LNCAP (cell line): ENCODE data around the gene JAK1.

Source experiments
- TF ChIP-seq, protein P1 (sequence below): fragments of 450-650 bp; IDR thresholded peaks from 2 replicates; pipeline ENCODE4 v1.5.1; 2017; ENCODE audit warnings: mild to moderate bottlenecking

The JAK1 gene

DNA sequence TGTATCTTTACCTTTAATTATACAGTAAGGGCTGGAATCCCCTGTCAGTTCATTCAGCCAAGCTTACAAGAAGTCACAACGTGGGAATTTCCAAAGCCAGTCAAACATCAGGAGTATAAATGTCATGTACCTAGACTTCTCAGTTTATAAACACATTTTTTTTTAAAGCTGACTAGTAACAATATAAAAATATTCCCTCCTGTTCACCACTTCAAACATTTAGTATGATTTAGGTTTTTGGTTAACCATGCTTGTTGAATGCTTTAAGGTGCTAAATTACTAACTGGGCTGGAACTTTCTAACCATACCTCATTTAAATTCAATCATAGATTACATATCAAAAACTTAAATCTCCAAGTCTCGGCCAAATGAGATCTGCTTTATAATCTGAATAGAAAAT is 44.0 kb downstream of the JAK1 start:
- TF ChIP-seq, protein P1, sequence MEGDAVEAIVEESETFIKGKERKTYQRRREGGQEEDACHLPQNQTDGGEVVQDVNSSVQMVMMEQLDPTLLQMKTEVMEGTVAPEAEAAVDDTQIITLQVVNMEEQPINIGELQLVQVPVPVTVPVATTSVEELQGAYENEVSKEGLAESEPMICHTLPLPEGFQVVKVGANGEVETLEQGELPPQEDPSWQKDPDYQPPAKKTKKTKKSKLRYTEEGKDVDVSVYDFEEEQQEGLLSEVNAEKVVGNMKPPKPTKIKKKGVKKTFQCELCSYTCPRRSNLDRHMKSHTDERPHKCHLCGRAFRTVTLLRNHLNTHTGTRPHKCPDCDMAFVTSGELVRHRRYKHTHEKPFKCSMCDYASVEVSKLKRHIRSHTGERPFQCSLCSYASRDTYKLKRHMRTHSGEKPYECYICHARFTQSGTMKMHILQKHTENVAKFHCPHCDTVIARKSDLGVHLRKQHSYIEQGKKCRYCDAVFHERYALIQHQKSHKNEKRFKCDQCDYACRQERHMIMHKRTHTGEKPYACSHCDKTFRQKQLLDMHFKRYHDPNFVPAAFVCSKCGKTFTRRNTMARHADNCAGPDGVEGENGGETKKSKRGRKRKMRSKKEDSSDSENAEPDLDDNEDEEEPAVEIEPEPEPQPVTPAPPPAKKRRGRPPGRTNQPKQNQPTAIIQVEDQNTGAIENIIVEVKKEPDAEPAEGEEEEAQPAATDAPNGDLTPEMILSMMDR = no peak

DNA sequence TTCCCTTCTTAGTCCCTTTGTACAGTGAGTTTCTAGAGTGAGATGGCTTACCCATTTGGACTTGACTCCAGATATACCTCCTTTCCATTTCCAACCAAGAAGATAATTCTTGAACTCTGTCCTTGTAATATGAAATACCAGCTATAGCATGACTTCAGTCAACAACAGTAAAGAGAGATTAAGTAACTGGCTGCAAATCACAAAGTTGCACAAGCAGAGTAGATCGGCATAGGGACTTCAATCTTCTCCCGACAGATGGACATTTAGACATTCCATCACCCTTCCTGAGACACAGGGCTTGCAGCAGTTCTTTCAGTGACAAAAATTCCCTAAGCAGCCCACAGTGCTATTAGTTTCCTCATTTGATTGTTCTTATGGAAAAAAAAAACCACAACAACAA is 44.6 kb downstream of the JAK1 start:
- TF ChIP-seq, protein P1 = no peak

DNA sequence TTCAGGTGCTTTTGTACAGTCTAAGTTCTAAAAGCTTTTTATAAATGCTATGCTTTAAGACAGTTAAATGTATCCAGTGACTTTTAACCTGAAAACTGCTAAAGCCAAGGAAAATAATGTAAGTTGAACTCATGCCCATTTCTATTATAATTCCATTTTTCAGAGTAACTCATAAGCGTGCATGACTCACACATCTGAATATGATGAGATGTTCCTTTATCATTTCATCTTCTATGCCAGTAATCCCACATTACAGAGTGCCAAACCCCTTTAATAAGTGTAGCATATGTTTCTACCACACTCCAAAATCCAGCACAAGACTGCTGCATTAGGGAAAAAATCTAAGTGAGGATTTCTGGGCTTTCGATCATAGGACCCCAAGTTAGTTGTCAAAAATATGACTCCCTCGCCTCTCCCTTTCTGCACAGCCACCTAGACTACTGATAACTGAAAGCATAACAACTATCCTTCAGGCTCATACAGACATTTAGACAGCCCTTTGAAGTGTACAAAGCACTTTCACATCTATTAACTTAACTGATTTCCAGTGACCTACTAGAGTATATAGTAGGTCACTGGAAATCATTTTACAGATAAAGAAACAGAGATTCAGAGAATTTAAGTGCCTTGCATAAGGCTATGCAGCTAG is 45.3 kb downstream of the JAK1 start:
- TF ChIP-seq, protein P1 = no peak

DNA sequence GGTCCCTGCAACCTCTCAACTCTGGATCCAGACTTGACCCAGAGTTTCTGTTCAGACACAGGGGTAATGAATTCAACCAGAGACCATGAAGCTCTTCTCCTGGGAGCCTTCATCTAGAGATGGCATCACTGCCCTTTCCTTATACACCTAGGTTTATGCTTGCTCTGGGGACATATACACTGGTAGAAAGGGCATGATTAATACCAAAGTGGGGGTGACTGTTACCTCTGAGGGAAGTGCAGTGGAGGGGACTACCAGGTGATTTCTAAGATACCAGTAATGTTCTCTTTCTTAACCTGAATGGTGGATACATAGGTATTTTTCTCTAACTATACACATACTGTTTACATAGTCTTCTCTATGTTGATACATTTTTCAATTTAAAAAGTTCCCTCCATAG is 48.4 kb downstream of the JAK1 start:
- TF ChIP-seq, protein P1 = no peak

DNA sequence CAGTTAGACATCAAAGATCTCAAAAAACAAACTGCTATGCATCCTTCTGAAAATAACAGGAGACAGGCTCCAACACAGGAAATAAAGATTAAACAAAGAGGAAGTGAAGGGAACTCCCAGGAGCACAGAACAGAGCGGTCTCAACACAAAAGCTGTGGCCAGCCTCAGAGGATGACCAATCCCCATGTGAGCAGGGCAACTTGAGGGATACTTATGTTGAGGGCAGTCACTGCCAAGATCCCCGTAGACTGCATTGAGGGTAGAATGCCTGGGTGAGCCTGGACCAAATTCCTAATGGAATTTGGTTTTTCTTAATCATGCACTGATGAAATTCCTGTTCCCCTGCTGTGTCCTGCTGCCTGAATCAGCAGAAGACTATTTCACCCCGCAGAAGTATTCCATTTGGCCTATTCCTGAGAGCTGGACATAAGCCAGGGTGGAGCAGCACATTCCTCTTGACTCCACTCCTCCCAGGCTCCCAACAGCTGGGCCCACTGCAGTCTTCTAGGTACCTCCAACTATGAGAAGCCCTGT is 49.0 kb downstream of the JAK1 start:
- TF ChIP-seq, protein P1 = no peak

DNA sequence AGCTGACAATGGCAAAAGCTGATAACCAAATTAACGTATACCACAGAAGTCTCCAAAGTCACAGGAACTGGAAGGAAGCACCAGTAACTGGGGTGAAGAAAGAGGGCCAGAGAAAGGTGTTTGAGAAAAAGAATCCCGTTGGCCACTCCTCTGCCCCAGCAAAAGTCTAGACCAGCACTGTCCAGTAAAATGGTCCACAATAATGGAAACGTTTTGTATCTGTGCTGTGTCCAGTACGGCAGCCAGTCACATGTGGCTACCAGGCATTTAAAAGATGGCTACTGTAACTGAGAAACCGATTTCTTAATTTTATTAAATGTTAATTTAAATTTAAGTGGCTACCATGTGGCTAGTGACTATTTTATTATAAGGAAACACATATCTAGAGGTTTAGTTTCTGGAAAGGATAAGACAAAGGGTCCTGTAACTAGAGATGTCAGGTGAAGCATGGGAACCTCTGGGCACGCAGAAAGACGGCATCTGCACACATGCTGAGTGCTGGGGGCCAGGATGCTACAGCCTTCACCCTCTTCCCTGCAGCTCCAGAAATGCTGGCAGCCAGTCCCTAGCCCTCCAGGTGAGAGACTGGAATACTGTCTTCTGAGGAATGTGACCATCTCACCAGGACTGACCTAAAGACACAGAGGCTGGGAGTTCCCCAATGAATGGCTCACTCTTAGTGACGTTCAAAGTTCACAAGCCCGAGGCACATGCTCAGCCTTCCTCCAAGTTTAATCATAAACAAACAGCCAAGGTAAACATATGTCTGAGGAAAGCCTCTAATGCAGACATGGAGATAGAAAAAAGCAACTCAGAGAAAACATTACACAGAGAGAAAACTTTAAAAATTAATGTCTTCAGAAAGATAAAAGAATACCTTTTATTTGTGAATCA is 50.7 kb downstream of the JAK1 start:
- TF ChIP-seq, protein P1 = no peak

DNA sequence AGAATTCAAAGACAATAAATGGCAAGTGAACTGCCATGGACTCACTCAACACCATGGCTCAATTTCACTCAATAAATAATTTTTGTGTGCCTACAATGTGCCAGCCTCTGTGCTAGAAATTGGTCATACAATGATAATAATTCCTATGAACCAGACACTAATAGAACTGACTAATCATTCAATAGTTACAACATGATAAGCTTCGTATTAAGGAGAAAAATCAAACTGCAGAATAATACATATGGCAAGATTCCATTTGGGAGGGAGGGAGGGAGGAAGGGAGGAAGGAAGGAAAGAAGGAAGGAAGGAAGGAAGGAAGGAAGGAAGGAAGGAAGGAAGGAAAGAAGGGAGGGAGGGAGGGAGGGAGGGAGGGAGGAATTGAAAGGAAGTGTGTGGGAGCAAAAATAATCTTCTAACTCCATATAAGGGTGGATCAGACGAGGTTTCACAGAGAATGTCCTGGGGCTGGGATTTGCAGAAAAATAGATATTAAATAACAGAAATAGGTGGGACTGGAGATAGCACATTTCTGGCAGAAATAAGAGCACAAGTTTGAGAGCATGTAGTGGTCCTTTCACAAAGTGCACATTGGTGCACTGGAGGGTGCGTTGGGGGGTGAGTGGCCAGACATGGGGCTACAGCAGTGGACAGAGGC is 52.9 kb downstream of the JAK1 start:
- TF ChIP-seq, protein P1 = no peak
